UCSD-AML1 (cell line): ENCODE data around the gene GLI3.

Experiments used
- DNase-seq: peaks from one replicate; lab custom pipeline; 2025; ENCODE audit not compliant: unreplicated experiment; lab: John Stamatoyannopoulos, UW

GLI3 gene

DNA sequence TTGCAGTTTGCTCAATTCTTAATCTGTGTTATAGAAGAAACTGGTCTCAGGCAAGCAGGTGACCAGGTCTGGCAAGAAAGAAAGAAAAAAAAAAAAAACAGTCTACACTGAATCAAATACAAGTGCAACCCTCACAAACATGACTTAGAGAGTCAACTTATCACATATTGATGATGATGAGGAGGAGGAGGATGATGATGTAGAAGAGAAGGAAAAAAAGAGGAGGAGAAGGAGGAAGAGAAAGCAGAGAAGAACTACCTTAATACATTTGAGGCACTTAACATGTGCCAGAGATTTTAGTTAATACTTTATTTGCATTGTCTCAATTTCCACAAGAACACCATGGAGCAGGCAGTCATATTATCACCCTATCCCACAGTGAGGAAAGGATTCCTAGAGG lies 91.5 kb downstream of the GLI3 start:
- no peak for DNase-seq

DNA sequence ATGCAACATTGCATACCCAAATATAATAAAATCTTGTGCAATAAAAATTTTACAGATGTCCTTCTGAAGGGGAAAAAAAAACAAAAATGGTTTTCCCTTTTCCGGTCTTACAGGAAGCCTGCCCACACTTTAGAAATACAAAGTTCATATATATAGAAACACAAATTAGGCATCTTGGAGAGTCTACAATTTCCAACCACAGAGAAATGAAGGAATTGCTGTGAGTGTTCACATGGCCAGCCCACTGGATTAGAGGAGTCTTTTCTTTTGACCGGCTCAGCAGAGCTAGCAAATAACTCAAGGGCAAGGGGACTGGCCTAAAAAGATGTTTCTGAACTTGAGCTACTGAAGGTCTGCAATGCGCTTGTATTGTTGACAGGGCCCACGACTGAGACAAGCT lies 92.4 kb downstream of the GLI3 start:
- DNase-seq = no peak

DNA sequence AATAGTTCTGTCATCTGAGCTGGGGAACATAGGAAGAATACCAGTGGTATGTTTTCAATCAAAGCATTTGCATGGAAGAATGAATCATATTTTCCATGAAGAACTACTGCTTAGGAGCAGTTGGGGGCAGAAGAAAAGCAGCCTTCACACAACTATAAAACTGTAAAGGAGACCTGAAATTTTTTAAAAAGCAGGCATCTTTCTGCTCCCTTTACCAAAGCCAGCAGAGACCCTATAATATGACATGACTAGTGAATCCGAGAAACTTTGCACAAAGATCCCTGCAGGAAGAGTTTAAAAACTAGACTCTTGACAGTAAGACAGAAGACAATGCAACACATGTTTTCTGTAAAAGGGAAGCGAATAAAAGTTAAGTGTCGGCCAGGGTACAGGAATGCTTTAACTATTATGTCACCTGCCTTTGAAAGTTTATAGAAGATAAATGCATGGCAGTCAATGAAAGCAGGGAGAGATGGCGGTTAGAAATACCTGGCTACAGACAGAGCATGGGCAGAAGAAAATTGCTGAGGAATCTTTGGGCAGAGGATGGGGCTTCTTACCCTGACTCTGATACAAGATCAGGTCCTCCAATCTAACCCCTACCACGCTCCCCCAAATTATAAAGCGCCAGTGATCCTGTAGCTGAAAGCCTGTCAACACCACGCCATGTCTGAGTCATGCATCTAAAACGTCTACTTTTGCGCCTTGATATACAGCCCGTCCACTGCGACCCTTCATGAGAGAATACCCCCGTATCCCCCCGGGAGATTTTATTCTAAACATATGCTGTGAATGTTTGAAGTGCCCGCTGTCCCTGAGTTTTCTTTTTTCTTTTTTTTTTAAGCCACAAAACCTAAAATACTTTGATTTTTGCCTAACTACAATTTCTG lies 93.1 kb downstream of the GLI3 start:
- no peak for DNase-seq

DNA sequence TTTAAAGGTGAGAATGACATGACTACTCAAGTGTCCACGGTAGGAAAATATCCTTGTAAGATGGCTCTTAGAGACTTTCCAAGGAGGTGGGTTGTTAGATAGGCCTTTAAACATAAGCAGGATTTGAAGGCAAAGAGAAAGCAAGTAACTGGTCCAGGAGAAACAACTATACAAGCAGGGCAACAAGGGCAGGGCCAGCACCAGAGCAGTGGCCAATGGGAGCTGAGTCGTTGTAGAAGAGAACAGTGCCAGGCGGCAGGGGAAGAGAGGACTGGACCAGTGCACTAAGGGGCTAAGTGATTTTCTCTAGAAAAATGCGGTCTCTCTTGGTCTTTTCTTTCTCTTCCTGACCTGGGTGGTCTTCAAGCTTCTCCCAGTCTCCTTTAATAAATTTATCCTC lies 94.9 kb downstream of the GLI3 start:
- no peak for DNase-seq

DNA sequence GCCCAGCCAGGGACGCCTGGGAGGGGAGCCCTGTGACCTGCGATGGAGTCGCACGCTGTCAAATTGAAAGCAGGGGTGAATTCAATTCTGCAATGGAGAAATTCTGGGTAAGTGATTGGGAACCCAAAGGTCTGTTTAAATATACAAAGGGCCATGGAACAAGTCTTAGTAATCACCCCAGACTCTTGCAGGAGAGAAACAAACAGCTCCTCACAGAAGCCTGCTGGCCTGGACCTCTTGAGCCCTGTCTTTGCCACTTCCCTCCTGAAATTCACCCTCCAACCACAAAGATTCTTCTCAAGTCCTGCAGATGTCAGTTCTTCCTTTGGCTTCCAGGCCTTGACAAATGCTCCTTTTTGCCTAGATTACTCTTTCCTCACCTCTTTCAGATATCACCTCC lies 97.3 kb downstream of the GLI3 start:
- DNase-seq = no peak

DNA sequence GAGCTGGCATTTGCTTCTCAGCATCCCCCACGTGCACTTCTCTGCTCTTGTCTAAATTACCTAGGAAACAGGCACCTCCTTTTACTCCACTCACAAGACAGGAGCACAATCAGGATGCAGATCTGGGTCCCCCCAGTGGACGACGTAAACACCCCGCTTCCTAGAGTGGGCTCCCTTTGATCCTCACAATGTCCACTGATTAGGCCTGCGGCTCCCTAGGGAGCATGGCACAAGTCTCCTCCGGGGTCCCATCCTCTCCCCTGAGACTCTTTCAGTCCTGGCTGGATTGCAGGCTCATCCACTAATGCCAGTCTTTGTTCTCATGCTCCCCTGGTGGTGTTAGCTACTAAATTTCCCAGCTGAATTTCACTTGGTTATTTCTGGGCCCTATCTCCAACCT lies 98.3 kb downstream of the GLI3 start:
- no peak for DNase-seq

DNA sequence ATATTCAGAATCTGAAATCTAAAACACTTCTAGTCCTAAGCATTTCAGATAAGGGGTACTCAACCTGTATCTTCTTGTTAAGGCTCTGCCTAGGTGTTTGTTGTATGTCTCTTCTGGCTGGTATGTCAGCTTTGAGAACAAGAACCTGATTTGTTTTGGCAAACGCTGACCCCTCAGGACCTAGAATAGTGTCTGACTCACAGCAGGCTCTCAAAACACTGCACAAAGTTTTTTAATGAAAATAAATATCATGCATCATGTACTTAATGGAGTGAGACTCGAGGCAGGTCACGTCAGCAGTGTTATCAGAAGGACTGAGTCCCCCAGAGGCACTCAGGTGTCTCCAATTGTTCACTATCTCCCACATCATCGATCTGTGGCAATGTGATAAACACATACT lies 99.1 kb downstream of the GLI3 start:
- DNase-seq = no peak

DNA sequence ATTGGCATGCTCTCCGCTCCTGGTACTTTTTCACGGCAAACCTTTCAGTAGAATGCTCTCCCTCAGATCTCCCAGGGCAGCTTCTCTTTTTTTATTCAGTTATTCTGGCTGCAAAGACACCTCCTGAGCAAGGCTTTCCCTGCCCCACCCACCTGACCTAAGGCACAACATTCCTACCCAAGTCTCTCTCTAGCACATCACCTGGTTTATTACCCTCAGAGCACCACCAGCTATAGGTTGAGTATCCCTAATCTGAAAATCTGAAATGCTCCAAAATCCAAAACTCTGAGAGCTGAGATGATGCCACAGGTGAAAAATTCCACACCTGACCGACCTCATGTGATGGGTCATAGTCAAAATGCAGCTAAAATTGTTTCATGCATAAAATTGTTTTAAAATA lies 99.6 kb downstream of the GLI3 start:
- DNase-seq = no peak

DNA sequence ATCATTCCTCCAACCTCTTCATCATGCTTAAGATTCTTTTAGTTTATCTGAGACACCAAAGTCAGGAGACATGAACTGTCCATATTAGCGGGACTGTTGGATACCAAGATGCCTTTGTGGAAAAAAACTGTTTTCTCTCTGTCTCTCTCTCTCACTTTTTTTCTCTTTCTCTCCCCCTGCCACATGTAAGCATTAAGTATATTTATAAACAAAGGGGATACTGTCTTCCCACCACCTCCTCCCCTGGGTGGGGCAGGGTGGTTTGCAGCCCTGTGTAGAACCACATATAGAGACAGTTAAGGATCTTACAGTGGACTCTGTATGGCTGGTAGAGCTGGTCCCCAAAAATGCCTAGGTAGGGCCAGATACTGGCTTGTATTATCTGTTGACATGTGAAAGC lies 101.3 kb downstream of the GLI3 start:
- no peak for DNase-seq

DNA sequence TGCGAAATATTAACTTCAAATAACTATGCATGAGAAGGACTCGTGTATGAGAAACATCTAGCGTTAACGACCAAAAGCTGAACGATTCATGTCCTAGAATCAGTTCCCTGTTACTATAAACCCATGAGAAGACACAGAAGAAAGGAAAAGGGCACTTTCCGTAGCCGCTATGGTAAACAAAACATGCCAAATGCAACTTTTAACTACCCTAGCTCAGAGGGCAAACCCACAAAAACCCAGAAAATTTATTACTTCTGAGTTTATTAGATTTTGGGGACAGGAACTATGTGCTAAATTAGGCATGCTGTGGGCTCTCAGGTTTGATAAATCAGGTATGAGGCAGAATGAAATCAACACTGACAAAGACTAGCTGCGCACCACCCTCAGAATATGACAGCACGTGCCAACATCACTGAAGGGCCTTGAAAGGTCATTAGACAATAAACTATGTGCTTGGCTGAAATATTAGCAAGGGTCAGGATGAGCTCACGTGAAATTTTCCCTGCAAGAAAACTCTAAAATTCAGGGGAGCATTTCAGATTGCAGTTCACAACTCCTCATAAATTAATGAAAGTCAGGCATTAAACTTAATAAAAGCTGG lies 102.6 kb downstream of the GLI3 start:
- no peak for DNase-seq

DNA sequence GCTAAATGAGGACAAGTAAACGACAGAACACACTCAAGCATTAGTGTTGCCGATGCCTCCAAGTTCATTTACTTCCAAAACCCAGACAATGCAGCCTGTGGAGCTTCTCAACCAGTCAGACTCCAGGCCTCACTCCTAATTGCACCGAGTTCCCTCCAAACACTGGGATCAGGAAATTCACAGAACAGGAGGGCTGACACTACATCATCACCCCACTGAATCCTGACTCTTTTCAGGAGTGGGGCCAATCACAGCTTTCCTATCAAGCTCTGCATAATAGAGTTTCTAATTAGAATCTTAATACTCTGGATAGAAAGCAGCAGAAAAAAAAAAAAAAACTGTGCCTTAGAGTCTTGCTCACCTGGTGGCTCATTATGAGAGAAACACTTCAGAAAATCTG lies 103.7 kb downstream of the GLI3 start:
- DNase-seq = no peak

DNA sequence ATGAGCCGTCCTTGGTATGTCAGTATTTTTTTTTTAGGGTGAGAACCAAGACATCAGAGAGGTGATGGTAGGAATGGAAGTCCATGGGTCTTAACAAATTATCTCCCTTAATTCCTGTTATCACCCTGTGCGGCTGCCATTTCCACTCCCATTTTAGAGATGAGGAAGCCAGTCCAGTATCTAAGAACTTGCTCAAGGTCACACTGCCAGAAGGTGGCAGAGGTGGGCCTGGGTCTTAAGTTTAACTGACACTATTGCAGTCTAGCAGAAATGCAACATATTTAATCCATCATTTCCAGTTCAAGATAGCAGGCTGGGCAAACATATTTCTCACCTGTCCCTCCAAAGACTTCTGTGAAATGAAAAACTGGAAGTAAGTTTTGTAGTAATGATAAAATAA lies 108.3 kb downstream of the GLI3 start:
- no peak for DNase-seq

DNA sequence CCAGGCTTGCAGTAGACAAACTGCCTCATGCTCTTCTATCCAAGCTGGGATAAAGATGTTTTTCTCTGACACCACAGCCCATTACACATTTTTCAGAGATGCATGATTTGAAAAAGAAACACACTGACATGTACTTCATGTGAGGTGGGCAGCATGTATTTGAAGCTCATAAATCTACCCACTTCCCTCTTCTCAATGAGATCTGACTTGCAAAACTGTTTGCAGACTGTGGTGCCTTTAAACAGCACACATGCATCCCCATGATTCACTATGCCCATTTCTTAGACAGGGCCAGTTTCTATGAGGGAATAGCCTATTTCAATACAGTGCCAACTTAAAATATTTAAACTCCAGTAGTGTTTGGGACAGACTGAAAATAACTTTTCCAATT lies 109.8 kb downstream of the GLI3 start:
- DNase-seq = no peak

DNA sequence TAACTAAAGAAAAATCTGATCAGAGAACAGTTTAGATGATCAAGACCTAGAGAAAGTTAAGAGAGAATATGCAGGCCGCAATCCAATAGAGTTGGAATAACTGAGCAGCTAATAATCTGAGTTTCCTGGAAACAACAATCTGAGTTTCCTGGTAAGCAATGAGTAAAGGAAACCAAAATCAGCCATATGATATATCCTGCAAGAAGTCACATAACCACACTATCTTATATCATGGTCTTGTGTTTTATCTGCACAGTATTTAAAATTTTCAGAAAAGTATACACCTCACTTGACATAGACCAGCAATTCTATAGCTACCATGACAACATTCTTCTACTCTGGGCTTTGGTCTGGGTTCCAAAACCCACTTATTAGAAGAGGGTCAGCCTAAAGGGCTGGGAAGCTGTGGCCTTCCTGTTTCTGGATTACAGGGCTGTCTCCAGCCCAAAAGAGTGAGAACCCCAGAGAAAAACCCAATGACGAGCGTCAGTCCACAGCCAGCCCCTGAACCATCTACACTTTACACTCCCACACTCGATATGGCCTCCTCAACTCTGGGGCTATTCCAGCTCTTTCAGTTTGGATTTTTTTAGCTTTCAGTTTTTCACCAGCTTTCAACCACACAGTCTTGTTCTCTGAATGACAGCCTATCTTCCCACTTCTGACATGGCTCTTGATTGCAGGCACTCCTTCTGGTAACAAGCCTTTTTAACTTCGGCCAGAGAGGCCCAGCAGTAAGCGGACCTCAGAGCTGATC lies 110.4 kb downstream of the GLI3 start:
- DNase-seq = no peak

DNA sequence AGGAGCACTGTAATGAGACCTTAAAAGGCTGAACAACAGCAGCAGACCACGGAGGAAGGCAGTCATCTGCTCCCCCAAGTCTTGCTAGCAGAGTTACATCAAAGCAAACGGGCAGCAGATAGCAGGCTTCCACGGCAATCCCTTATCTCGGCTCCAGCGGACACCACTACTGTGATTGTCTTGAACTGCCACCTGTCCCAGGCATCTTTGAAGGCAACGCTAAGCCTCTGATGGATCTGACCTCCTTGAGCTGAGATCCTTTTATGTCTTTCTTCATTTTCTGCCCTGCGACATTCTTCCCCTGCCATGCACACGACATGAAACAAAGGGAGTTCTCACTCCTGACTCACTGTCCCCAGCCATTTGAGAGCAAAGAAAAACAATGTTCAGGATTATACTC lies 111.7 kb downstream of the GLI3 start:
- no peak for DNase-seq

DNA sequence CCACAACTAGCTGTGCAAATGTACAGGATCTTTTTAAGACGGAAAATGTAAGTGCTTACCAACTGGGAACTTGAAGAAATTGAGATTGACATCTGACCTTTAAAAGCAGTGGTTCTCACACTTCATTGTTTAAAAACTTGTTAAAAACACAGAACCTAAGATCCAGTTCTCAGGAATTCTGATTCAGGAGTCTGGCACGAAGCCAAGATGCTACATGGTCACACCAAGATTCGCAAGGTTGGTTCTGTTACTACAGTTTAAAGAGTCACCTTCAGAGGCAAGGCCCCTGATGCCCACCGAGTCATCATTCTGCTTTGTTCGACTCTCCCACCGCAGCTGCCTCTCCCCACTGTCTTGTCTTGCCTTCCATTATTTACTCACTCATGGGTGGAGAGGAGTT lies 113.3 kb downstream of the GLI3 start:
- DNase-seq = no peak

DNA sequence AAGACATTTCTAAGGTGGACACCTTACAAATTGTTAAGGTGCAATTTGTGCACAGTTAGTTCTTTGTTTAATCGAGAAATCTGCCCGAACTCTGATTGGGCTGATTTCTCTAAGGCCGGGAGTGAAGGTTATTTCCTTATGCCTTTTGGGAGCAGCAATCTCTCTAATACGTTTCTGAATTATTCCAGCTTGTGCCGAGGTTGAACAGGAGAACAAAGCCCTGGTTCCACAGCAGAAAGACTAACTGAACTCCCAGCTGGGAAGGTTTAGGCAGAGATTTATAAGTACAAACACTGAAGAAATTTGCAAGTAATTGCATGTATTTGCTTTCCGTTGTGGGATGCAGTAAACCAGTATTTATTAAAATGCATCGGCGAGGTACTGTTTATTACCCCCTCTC lies 116.8 kb downstream of the GLI3 start:
- DNase-seq = no peak

DNA sequence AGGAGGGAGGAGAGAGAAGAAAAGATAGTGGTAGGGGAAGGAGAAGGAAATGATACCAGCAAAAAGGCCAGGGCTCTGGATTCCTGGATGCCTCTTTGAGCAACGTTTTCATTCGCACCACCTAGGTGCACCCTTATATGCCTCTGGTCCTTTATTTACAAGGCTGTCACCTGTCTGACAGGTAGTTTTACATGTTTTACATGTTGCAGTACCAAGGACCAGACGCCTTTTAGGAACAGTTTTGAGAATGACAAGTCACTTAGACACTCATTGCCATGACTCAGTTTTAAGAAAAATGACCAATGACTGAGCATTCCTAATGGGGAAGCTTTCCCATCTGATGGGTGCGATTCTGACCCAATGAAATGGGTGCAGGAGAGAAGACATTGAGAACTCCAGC lies 119.8 kb downstream of the GLI3 start:
- DNase-seq = no peak

DNA sequence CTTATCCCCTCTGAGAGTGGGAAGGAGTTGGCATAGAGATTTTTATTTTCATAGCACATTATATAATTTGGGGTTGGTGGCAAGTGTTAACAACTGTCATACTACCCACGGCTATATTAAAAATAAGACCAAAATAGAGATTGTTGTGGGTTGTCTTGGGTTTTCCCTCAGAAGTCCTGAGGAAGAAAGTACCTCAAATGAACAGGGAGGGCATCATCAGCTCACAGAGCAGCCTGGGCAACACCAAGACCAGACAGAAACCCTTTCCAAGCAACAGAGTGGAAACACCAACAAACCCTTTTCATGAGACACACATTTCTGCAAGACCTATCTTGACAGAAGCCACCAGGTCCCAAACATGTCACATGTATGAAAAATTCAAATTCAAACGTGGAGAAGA lies 121.2 kb downstream of the GLI3 start:
- no peak for DNase-seq

DNA sequence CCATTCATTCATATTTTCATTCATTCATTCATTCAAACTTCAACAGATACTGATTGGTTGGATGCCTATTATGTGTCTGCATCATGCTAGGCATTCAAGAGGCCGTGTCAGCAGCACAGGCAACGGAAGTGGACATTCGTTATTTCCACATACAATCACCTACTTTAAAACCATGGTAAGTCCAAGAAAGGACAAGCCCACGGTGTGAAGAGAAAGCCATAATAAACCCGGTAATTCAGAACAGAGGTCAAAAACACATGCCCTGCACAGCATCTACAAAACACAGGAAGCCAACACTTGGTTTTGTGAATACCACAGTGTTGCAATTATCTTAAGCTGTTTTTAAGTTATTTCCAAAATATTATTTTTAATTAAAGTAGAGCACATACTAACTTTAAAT lies 126.7 kb downstream of the GLI3 start:
- no peak for DNase-seq

DNA sequence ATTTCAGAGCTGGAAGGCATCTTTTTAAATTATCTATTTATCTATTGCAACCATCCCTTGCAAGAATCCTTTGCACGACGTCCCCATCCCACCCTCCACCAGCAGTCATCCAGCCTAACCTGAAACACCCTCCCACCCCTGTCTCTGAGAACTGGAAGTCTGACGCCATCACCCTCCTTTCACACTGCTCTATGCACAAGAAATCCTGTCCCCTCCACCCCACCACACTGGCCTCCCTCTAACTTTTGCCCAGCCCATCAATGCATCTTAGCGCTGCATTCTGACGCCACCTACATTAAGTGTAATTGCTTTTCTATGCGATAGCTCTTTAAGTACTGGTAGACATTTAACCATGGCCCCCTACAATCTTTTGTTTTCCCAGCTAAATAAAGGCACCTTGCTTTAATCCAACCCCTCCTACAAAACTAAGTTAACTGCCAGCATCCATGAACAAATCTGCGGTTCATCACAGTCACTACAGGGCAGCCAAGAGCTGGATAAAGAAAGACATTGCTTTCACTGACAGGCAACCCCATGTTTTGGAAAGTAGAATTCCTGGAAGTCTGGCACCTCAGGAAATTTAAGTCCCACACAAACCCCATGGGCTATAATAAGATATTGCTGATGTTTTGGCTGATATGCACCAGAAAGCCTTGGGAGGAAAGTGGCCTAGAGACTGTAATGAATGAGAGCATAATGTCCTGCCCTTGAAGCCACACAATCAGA lies 128.0 kb downstream of the GLI3 start:
- DNase-seq = no peak
